Spleen (tissue), 7 donors: ENCODE measurements around the gene LMF1.

Experiments used
- CTCF ChIP-seq, 11 experiments: fragments of 200-600 bp in 7 of 11; fragments of 450-650 bp in 4 of 11; sonication (generic) in 4 of 11; IDR thresholded peaks in 8 of 11; conservative IDR thresholded peaks in 3 of 11; 1 replicate in 7 of 11; 2 replicates in 4 of 11; pipeline versions ENCODE4 v1.4.0 to v1.8.0; 2016 to 2021; ENCODE audit warnings: antibody characterized with exemption in 11 of 11, inconsistent platforms in 4 of 11, mild to moderate bottlenecking in 1 of 11
- POLR2AphosphoS5 ChIP-seq, 3 donors: sonication (generic); formaldehyde crosslinking; IDR thresholded peaks; one replicate each; pipeline ENCODE4 v1.5.1; 2017; ENCODE audit warnings: antibody characterized with exemption in 3 of 3
- donor health status: DM: no; HTN: no; CAD: no; lungs with moderate emphysema.
- donor health status: DM: no; HTN: no; CAD: no.
- donor health status: DM: no; HTN: no; CAD: no.

GRCh38 chr16:847151-847550 is 123.6 kb downstream of the LMF1 start:
- TF ChIP-seq CTCF (IDR thresholded peaks at IDR 0.05 in 8 of 11, conservative IDR thresholded peaks at IDR 0.05 in 3 of 11) = no peak
- TF ChIP-seq POLR2AphosphoS5 (IDR thresholded peaks at IDR 0.05) = no peak
